IPS-18c (cell line): ENCODE measurements around the gene EP300.
"Not testable (repeated sequence)": the region's sequence is repeated elsewhere in the genome, so short reads cannot be mapped to it uniquely, and the experiment has no call there.

Source experiments
- H3K4me3 ChIP-seq: 2 replicates; pipeline ENCODE4 v1.7.0; 2013; ENCODE audit warnings: low read depth, mild to moderate bottlenecking, low read length, moderate library complexity; ENCODE audit not compliant: insufficient read depth
- H3K9me3 ChIP-seq: one replicate; pipeline ENCODE4 v1.6.1; 2013; ENCODE audit warnings: mild to moderate bottlenecking, low read length, moderate library complexity; ENCODE audit not compliant: control insufficient read depth, insufficient read depth

Gene EP300

GRCh38 chr22:41123151-41123550, 30.8 kb downstream of the EP300 start:
- Histone ChIP-seq H3K4me3 (no peak overlapping the region), H3K9me3 (no peaks in the 10 kb centered on the region)

- H3K4me3 ChIP-seq = no peak overlapping the region
- no peaks in the 10 kb centered on the region for H3K9me3 ChIP-seq
These were observed 31.7 kb downstream of the EP300 start for GRCh38 chr22:41124086-41124485.

GRCh38 chr22:41127451-41127850, 35.1 kb downstream of the EP300 start:
- H3K4me3 ChIP-seq = no peak overlapping the region
- H3K9me3 ChIP-seq = no peaks in the 10 kb centered on the region

- Histone ChIP-seq H3K4me3 (no peak overlapping the region), H3K9me3 (no peaks in the 10 kb centered on the region)
These were observed 36.2 kb downstream of the EP300 start for GRCh38 chr22:41128606-41129005.

GRCh38 chr22:41132550-41132949, 40.2 kb downstream of the EP300 start:
- H3K4me3 ChIP-seq = no peak overlapping the region
- no peaks in the 10 kb centered on the region for H3K9me3 ChIP-seq

GRCh38 chr22:41140365-41140957, 48.1 kb downstream of the EP300 start:
- H3K9me3 ChIP-seq = no peaks in the 10 kb centered on the region
- H3K4me3 ChIP-seq = no peak overlapping the region

DNA sequence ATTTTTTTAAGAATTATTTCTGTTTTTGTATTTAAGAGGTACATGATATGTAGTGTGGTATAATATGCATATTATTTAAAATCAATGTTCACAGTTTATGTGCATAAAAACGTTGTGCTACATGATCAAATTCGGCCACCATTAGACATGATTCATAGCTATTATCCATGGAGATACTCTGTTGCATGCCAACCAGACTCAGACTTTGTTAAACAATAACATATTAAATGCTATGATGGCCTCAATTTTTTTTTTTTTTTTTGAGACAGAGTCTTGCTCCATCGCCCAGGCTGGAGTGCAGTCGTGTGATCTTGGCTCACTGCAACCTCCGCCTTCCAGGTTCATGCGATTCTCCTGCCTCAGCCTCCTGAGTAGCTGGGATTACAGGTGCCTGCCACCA, 53.5 kb downstream of the EP300 start:
- H3K4me3 ChIP-seq, H3K9me3 ChIP-seq: not testable (repeated sequence)

DNA sequence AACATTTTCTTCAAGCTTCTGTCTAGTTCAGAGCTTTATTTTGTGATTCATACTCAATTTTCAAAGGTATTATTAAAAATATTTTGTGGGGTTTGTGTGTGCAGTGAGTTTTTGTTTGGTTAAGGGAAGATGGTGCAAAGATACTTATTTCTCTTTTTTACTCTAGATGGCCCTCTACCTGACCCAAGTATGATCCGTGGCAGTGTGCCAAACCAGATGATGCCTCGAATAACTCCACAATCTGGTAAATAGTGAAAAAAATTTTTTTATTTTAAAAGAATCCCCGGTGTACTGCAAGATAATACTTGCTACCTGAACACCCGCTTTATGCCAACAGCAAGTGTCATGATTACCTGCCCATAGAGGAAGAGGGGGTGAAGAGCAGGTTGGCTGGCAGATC, 54.2 kb downstream of the EP300 start:
- no peaks in the 10 kb centered on the region for H3K9me3 ChIP-seq

GRCh38 chr22:41147722-41148121, 55.3 kb downstream of the EP300 start:
- Histone ChIP-seq H3K9me3 (no peaks in the 10 kb centered on the region), H3K4me3 (no peak overlapping the region)

More for the DNA sequence above, 54.2 kb downstream of the EP300 start:
- H3K4me3 ChIP-seq = no peak overlapping the region

GRCh38 chr22:41152902-41153301, 60.5 kb downstream of the EP300 start:
- no peaks in the 10 kb centered on the region for H3K9me3 ChIP-seq
- H3K4me3 ChIP-seq = no peak overlapping the region

DNA sequence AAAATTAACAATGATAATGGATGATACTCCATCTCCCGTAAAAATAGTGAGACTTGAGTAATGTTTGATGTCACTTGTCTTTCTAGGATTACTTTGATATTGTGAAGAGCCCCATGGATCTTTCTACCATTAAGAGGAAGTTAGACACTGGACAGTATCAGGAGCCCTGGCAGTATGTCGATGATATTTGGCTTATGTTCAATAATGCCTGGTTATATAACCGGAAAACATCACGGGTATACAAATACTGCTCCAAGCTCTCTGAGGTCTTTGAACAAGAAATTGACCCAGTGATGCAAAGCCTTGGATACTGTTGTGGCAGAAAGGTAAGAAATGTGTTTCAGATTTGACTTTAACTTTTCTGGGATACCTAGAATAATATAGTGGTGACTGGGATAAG, 64.7 kb downstream of the EP300 start:
- Histone ChIP-seq H3K9me3 (no peaks in the 10 kb centered on the region), H3K4me3 (no peak overlapping the region)

GRCh38 chr22:41169157-41169556, 76.8 kb downstream of the EP300 start:
- Histone ChIP-seq H3K9me3 (no peaks in the 10 kb centered on the region), H3K4me3 (no peak overlapping the region)

DNA sequence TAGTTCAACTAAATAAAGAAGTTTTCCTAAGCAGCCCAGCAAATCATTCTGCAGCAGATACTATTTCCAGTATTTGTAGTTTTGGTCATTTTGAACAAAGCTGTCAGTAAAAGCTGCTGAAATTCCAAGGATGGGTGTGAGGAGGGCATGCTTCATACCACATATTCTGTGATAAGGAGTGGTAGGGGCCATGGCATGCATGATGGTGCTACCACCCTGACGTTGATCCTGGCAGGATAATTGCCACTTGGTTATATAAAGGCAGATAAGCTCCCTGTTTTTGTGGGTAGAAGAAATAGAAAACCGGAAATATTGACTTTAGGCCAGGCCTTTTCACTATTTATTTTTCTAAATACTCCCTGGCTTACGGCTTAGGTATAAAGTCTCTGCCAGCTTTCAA, 79.6 kb downstream of the EP300 start:
- H3K9me3 ChIP-seq = no peaks in the 10 kb centered on the region

GRCh38 chr22:41175546-41175945, 83.2 kb downstream of the EP300 start:
- Histone ChIP-seq H3K4me3 (no peak overlapping the region), H3K9me3 (no peaks in the 10 kb centered on the region)

More for the DNA sequence above, 79.6 kb downstream of the EP300 start:
- no peak overlapping the region for H3K4me3 ChIP-seq

DNA sequence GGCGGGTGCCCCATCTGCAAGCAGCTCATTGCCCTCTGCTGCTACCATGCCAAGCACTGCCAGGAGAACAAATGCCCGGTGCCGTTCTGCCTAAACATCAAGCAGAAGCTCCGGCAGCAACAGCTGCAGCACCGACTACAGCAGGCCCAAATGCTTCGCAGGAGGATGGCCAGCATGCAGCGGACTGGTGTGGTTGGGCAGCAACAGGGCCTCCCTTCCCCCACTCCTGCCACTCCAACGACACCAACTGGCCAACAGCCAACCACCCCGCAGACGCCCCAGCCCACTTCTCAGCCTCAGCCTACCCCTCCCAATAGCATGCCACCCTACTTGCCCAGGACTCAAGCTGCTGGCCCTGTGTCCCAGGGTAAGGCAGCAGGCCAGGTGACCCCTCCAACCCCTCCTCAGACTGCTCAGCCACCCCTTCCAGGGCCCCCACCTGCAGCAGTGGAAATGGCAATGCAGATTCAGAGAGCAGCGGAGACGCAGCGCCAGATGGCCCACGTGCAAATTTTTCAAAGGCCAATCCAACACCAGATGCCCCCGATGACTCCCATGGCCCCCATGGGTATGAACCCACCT, 84.7 kb downstream of the EP300 start:
- H3K4me3 ChIP-seq = no peak overlapping the region
- no peaks in the 10 kb centered on the region for H3K9me3 ChIP-seq

- H3K9me3 ChIP-seq = no peaks in the 10 kb centered on the region
- H3K4me3 ChIP-seq = no peak overlapping the region; the same call in 1 of the 2 replicates
These were observed 85.4 kb downstream of the EP300 start for GRCh38 chr22:41177622-41178424.

- no peak overlapping the region for H3K4me3 ChIP-seq
- H3K9me3 ChIP-seq = no peaks in the 10 kb centered on the region
These were observed 86.1 kb downstream of the EP300 start for GRCh38 chr22:41178425-41178975.

GRCh38 chr22:41180362-41180761, 88.0 kb downstream of the EP300 start:
- not testable (repeated sequence) for H3K9me3 ChIP-seq, H3K4me3 ChIP-seq
